GM20000 (cell line): ENCODE data around the gene CFAP68.

Source experiments
- DNase-seq: peaks from one replicate; pipeline ENCODE4 v3.0.0; 2012; ENCODE audit warnings: low spot score
- CTCF ChIP-seq: IDR thresholded peaks from 2 replicates; pipeline ENCODE4 v1.5.1; 2012; ENCODE audit warnings: mild to moderate bottlenecking, control low read depth; ENCODE audit errors: extremely low read depth, missing control alignments

CFAP68 gene

GRCh38 chr11:111918390-111919256 is 39.3 kb downstream of the CFAP68 start, which contains the start of gene C11orf52:
Gene C11orf52 (plus strand): TSS chr11:111918913. CDS start chr11:111918973, 60 bp downstream.
- TF ChIP-seq CTCF, result no peak
- no peak for DNase-seq

- no peak for DNase-seq
- TF ChIP-seq CTCF, result no peak
Measured at GRCh38 chr11:111920908-111921307, 41.6 kb downstream of the CFAP68 start.

GRCh38 chr11:111921541-111922230 is 42.3 kb downstream of the CFAP68 start:
- no peak for DNase-seq

GRCh38 chr11:111922803-111923202 is 43.5 kb downstream of the CFAP68 start:
- no peak for TF ChIP-seq CTCF
- DNase-seq, result no peak

More at GRCh38 chr11:111921541-111922230, 42.3 kb downstream of the CFAP68 start:
- TF ChIP-seq CTCF, result no peak

GRCh38 chr11:111923351-111923788 is 44.0 kb downstream of the CFAP68 start:
- no peak for TF ChIP-seq CTCF
- no peak for DNase-seq

- DNase-seq, result no peak
- no peak for TF ChIP-seq CTCF
Measured at GRCh38 chr11:111923951-111924350, 44.6 kb downstream of the CFAP68 start.

GRCh38 chr11:111925953-111926352 is 46.6 kb downstream of the CFAP68 start:
- DNase-seq, result no peak
- no peak for TF ChIP-seq CTCF
